GM18858 (cell line): ENCODE data around the gene TMEM129.
A peak's percentile ranks its signal among the peaks of the same experiment; 100 is the strongest.

ENCODE experiments used
- ATAC-seq: cut with Tn5 transposase; IDR thresholded peaks from one replicate; pipeline ENCODE4 v1.9.1; 2021; ENCODE audit not compliant: unreplicated experiment

The TMEM129 gene

DNA sequence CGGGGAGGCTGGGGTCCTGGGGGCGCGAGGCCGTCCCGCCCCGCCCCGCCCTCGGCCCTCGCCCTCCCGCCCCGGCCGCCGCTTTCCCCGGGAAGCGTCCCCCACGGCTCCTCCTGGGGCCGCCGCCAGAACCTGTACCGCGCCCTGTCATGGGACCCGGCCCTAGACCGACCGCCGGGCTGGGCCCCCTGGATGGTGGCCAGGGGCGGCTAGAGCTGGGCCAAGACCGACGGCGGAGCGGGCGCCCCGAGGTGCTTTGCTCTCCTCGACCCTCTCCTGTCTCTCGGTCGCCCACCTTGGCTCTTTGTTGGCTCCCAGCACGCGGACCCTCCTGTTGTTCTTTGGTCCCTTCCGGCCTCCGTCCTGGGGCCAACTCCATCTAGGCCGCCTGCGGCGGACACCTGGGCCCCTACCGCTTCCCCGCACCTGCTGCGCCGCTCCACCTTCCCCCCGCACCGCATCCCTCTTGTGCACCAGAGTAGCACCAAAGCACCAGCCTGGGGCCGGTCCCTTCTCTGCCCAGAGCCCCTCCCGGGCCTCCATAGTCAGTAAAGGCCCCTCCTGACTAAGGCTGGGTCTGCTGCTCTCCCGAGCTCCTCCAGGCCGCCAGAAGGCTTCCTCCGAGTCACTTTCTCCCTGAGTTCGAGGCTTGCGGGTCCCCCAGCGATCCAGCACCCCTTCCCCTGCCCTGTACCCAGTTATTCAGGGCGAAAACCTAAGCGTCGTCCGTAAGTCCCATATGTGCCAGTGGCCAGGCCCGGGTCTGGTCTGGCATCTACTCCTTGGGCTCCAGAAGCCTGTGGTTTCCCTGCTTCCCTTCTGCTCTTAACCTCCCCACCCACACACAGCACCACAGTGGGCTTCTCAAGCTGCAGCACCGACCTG is 785 bp upstream of the TMEM129 start:
- no peak for ATAC-seq

DNA sequence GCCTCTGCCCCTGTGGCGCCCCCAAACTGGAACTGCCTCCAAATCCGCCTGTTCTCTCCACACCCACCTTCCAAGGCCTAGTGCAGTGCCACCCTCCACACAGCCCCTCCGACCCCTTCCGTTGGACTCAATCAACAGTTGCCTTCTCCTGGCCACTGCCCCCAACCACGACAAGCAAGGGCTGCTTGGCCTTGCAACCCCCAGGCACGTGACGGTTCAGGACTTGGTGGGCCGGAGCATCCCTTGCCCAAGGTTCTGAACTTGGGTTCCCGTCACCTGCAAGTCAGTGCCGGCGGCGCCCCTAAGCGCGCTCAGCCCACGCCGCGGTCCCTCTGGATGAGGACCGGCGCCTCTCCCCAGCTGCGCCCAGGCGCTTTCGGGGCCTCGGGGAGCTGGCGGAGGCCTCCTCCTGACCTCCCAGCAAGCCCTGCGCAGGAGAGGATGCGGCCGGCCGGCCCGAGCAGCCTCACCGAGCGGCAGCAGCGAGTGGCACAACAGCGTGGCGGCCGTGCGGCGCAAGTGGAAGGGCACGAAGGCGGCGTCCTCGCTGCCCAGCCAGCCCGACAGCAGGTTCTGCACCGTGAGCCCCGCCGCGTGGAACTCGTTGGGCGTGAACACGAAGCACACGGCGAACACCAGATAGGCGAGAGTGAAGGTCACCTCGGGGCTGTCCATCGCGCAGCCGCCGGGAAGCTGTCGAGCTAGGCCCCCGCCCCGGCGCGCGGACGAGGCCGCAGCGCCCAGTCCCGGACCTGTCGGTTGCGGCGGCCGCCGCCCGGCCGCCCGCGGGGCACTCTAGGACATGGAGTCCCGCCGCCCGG is 750 bp downstream of the TMEM129 start:
- peak; percentile 3 for ATAC-seq

DNA sequence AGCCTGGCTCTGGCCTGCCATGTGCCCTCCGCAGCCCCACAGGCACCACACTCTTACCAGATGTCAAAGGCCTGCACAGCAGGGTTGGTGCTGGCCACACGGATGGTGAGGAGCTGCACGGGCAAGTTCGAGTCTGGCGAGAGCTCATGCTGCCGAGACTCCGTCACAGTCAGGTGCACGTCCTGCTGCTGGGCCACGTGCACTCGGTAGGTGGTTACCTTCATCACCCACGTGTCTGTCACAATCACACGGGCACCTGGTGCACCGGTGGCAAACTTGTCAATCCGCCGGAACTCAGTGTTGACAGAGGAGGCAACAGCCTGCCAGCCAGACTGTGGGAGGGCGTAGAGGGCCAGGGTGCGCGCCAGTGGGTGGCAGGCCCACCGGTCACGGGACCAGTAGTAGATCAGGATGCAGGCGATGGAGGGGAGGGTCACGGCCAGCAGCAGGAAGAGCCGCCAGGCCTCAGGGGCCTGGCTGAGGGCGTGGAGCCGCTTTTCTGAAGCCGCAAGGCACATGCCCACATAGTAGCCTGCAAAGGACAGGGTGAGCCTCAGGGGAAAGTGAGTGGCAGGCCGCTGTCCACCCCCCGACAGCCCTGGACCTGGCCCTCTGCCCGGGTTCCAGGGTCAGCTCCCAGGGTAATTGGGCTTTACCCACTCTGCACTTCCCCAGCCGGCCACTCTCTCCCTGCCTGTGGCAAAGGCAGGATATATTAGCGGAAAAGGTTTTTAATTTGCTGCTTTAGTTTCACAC is 2.9 kb downstream of the TMEM129 start:
- no peak for ATAC-seq

DNA sequence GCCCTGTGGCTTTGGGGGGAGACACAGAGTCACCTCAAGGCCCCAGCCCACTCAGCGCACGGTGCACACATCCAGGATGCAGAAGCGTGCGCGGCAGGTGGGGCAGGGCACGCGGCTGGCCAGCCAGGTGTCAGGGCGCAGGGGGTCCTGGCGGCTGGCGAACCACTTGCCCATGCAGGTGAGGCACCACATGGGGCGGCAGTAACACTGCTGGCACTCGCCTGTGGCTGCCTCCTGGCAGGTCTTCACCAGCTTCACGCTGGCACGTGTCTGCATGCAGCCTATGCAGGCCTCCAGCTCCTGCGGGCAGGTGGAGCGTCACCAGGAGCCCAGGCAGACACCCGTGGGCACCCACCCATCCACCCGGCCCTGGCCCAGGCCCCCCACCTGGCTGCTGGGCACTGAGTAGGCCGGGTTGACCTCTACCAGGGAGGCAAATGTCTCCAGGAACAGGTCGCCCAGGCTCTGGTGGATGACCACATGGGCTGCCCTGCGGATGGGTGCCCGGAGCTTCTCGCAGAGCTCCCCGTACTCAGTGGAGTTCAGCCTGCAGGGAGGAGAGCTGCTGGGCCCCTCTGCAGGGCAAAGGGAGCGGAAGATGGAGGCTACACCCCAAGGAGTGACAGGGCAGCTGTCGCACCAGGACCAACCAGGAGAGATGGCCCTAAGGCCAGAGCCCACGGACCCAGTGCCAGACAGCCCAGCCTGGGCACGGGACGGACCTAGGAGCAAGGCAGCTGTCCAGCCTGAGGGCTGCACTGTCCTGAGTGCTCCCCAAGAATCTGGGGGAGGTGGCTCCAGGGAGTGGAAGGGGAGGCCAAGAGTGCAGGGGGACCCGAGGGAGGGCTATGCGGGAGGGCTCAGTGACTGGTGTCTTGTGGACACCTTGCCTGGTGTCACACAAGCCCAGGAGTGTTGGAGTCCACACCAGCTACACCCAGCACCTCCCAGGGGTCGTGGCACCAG is 3.7 kb downstream of the TMEM129 start:
- no peak for ATAC-seq

DNA sequence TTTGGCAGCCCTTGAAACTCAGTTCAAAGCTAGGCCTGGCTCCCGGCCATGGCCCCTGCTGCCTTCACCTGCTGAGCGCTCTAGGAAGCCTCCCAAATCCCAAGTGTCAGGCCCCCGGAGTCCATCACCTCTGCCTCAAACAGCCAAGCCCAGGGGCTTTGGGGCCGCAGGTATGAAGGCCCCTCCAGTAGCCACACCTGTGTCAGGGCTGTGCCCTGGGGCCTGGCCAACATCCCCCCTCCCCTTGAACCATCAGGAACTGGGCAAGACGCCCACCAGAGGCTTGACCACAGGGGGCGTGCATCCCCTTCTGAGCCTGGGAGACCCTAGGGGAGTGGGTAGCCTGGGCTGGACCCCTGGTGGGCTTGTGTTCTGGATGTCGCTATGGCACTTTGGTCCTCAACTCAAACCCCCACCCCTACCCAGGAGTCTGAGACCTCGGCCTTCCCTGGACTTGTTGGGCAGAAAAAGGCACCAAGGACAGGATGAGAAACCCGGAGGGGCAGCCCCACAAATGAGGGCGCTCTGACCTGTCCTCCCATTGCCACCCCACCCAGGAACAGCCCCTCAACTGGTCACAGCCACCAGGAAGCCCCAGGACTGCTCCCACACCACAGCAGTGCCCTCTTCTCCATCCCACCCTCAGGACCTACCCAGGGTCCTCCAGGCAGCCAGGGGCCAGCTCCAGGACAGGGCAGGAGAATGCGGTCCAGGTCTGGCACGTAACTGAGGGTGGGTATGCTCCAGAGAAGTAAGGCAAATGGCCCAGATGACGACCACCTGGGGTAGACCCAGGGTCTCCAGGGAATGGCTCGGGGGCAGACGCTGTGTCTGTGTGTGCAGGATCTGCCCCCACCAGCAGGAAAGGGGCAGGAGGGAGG is 4.8 kb downstream of the TMEM129 start:
- ATAC-seq, result no peak

DNA sequence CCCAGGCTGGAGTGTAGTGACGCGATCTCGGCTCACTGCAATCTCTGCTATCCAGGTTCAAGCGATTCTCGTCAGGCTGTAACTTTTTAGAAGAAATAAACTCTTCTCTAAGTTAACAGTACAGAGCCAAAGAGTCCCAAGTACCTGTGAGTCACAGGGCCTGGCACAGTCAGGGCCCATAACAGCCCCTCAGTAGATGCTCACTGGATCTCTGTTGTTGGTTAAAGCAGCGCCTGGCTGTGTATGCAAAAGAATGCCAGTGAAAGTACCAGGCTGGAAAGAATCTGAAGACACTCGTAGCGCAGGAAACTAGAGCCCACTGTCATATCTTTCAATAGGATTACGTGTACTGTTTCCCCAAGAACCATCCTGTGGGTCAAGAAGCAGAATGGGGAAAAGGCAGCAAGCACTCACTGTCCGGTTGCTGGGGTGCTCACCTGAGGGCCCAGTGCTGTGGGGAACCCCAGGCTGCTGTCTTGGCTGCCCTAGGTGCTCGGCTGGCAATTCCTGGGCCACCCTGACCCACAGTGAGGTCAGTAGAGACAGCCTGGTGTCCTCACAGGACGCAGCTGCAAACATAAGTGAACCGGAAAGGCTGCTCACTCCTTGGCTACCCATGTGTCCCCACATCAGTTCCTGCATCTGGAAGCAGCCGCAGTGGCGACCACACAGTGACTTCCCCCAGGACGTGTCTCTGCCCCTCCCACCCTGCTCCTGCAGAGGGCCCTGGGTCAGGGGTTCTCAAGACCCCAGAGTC is 5.9 kb downstream of the TMEM129 start:
- ATAC-seq, result no peak

DNA sequence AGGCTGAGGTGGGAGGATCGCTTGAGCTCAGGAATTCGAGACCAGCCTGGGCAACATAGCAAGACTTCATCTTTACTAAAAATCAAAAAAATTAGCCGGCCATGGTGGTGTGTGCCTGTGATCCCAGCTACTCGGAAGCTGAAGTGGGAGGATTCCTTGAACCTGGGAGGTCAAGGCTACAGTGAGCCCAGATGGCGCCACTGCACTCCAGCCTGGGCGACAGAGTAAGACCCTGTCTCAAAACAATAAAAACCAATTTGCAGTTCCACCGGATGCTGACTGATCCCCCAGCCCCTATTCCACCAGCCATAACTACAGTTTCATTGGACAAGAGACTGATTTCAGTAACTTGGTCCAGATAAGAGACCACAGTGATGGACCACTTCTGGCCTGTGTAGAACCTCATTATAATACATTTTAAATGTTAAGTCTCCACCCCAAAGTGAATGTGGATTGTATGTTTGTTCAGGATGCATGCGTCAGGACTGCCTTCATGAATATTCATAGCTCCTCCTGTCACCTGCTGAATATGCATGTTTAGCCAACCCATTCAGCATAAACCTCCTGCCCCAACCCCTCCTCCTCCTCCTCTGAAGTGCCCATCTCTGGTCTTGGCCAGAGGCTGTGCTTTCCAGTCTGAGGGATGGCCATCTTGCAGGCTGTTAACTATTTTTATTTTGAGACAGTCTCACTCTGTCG is 6.7 kb downstream of the TMEM129 start:
- ATAC-seq, result no peak

DNA sequence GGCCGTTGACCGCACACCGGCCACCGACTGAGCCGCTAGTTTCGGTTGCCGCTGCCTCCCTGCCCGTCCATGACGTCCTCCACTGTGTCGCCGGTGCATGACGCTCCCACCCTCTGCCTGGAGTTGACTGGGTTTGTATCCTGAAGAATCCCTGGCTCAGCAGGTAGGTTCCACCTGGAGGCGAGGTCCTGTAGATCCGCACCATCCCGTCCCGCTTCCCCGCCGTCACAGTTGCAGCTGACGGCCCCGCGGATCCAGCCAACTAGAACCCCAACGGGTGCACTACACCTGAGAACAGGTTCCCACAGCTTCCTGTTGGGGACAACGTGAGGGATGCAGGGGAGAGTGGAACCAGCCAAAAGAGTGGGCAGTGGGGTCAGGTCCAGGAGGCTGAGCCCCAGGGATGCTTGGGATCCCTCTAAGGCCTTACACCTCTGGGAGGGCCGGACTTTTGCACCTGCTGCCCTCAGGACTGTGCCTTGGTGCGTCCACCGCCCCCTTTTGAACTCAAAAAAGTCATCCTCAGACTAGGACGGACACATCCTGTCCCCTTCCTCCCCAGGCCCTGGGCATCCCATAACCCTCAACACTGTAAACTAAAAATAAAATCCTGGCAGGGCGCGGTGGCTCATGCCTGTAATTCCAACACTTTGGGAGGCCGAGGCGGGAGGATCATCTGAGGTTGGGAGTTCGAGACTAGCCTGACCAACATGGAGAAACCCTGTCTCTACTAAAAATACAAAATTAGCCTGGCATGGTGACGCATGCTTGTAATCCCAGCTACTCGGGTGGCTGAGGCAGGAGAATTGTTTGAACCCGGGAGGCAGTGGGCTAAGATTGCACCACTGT is 7.9 kb downstream of the TMEM129 start:
- ATAC-seq, result no peak

DNA sequence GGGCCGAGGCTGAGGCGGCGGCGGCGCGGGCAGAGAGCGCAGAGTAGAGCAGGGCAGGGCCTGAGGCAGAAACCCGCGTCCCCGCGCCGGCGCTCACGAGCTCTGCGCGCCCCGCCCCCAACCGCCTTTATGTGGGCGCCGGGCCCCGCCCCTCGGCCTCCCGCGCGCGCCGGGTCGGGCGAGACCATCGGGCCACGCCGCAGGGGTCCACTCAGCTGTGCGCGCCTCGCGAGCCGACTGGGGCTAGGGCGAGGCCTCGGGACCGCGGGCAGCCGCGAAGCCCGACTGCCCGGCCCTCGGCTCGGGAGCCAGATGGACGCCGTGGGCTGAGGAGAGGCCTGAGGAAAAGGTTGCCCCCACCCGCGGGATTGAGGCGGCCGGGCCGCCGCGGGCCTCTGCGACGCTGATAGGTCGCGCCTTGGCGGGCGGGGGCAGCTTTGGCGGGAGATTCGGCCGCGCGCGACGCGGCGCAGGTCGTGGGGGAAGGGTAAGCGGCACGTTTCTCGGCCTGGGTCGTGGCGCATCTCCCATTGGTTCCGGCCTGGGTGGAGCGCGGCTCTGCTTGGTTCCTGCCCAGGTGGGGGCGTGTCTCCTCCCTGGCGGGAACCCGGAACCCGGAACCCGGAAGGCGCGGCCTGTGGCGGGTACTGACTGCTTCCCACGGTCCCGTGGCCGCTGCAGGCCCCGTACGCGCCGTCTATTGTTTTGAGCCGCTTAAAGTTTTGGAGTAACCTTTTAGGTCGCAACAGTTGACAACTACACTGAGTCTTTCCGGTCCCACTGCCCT is 8.7 kb downstream of the TMEM129 start, which contains the start of gene SLBP:
TSS of gene SLBP (minus strand) at position 104 of the 787 bp plus-strand sequence. CDS start 131 bp downstream, outside the sequence.
- ATAC-seq, result peak; percentile 57

DNA sequence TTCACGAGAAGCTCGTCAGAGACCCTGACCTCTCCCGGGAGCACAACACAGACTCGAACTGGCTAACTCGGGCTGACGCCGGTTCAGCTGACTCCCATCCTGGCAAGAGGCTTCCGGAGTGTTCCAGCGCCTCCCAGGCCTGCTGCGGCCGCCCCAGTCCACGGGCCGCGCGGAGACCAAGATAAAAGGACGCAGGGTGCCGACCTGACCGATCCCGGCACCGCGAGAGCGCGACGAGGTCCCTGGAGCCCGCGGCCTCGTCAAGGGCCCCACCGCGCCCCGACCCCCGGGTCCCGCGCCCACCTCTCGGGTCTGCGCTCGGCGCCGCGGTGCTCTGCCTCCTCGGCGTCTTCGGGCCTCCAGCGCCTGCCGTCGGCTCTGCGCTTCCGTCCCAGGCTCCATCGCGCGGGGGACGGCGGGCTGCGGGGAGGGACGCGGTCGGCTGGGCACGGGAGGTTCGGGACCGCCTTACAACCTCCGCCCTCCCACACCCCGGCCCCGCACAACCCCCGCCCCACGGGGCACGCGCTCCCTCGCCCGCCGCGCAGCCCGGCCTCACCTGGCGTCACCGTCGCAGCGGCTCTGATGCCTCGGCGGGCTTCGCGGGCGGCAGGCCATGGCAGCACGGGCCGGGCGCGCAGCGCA is 9.4 kb downstream of the TMEM129 start:
- ATAC-seq, result peak; percentile 4

DNA sequence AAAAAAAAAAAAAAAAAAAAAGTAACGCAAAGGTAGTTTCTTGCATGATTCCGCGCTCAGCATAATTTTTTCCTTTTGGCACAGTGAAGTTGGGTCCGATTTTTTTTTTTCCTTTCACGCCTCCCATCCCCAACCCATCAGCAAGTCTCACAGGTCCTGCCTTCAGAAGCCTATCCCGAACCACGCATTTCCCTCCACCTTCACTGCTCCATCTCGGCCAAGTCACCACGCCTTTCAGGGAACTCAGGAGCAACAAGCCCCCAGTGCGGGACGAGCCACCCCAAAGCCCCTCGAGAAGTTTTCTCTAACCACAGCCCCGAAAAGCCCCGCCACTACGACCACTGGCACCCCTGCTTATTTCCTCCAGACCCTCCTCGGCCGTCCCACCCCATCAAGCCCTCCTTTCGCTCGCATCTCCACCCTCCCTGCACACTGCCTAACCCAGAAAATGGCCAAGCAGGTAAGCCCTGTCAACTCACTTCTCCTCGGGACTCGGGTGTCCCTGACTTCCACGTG is 10.0 kb downstream of the TMEM129 start:
- ATAC-seq, result no peak

DNA sequence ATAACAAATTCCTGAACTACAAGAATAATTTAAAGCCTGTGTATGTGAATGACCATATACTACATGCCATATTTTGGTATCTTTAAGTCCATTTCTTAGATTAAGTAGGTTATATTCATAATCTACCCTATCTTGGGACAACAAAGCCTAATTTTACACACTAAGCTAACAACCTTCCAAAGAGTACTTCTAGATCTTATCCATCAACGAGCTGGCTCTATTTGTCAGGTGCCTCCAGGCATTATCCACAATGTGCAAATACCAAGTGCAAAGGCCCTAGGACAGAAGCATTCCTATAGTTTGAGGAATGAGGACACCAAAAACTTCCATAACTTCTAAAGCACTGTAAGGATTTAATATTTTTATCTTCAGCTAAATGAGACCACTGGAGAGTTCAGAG is 12.5 kb downstream of the TMEM129 start:
- ATAC-seq, result no peak

DNA sequence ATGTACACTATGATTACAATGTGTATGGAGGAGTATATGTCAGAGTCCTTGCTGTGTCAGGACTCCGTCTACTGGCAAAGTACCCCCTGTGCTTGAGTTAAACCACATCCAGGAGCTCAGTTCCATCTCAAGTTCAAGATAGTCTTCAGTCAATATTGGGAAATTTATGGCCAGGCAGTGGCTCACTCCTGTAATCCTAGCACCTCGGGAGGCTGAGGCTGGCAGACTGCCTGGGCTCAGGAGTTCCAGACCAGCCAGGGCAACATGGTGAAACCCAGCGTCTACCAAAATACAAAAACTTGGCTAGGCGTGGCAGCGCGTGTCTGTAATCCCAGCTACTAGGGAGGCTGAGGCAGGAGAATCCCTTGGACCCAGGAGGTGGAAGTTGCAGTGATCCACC is 14.8 kb downstream of the TMEM129 start:
- no peak for ATAC-seq

DNA sequence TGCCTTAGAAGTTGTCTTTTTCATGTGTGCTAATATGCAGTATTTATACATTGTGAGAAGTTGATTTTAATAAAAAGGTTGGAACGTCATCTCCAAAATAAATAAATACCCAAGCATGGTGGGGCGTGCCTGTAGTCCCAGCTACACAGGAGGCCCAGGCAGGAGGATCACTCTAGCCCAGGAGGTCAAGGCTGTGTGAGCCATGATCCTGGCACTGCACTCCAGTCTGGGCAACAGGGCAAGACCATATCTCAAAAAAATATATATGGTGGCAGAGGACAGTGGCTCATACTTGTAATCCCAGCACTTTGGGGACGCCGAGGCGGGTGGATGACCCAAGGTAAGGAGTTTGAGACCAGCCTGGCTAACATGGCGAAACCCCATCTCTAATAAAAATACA is 15.4 kb downstream of the TMEM129 start:
- ATAC-seq, result no peak

DNA sequence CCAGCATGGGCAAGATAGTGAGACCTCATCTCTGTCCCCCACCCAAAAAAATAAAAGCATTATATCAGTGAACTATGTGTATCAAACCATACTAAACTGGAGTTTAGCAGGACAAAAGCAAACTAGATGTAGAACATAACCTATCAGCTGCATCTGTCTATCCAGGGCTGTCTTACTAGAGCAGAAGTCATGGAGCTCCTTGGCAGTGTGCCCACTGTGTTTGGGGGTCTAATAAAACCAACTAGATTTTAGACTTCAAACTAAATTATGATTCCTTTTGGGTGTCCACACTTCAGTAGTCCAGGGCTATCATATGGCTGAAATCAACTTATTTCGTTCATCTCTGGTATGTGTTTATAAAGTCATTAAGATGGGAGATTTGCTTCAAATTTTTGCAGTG is 17.3 kb downstream of the TMEM129 start:
- ATAC-seq, result no peak
